Cortex of kidney (tissue), 1 donor: ENCODE measurements around the gene MSI2.

Source experiments
- DNase-seq: peaks from one replicate; lab custom pipeline; 2025; lab: John Stamatoyannopoulos, UW

The MSI2 gene

GRCh38 chr17:57541049-57541448 lies 284.7 kb downstream of the MSI2 start:
- DNase-seq, result no peak

GRCh38 chr17:57541472-57542394 lies 285.4 kb downstream of the MSI2 start:
- no peak for DNase-seq

GRCh38 chr17:57542510-57542909 lies 286.2 kb downstream of the MSI2 start:
- no peak for DNase-seq

- no peak for DNase-seq
Observed at GRCh38 chr17:57543230-57543629, 286.9 kb downstream of the MSI2 start.

- DNase-seq, result no peak
Observed at GRCh38 chr17:57544401-57544800, 288.1 kb downstream of the MSI2 start.

- no peak for DNase-seq
Observed at GRCh38 chr17:57544834-57545463, 288.6 kb downstream of the MSI2 start.

GRCh38 chr17:57545731-57546342 lies 289.5 kb downstream of the MSI2 start:
- no peak for DNase-seq

GRCh38 chr17:57548421-57549410 lies 292.4 kb downstream of the MSI2 start:
- no peak for DNase-seq

GRCh38 chr17:57549468-57549867 lies 293.1 kb downstream of the MSI2 start:
- DNase-seq, result no peak

GRCh38 chr17:57550016-57550415 lies 293.7 kb downstream of the MSI2 start:
- no peak for DNase-seq

- no peak for DNase-seq
Observed at GRCh38 chr17:57550668-57551315, 294.5 kb downstream of the MSI2 start.

GRCh38 chr17:57551321-57552079 lies 295.2 kb downstream of the MSI2 start:
- no peak for DNase-seq

- DNase-seq, result no peak
Observed at GRCh38 chr17:57552114-57552624, 295.8 kb downstream of the MSI2 start.

GRCh38 chr17:57553526-57553925 lies 297.2 kb downstream of the MSI2 start:
- DNase-seq, result no peak

GRCh38 chr17:57553991-57554825 lies 297.9 kb downstream of the MSI2 start:
- DNase-seq, result no peak

- no peak for DNase-seq
Observed at GRCh38 chr17:57554826-57555635, 298.7 kb downstream of the MSI2 start.

- no peak for DNase-seq
Observed at GRCh38 chr17:57555636-57556175, 299.4 kb downstream of the MSI2 start.

- DNase-seq, result no peak
Observed at GRCh38 chr17:57556320-57556719, 300.0 kb downstream of the MSI2 start.
